Stimulated activated CD8-positive, alpha-beta memory T cell treated with anti-CD3 and anti-CD28 coated beads, Interleukin-2, amount 100 ng/mL, for 1 hour (primary cell): ENCODE results near the gene FOSB.

Source experiments
- DNase-seq, 2 donors: peaks; one replicate each; pipeline ENCODE4 v3.0.0-alpha.2; 2020; ENCODE audit warnings: low read depth in 2 of 2

Gene FOSB

DNA sequence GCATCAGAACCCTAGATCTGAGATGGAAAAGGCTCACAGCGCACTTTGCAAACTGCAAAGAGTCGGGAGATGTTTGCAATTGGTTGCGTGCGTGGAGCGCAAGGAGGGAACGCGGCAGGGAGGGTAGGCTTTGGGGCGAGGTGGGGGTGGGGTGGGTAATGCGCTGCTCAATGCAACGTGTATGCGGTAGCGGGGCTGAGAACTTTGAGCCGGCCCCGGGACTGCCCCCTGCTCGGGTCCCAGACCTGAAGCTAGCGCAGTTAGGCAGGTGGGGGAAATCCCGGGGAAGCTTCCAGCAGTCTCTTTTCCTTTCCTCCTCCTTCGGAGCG is 971 bp downstream of the FOSB start:
- DNase-seq, result peak in 1 of 2 donors; percentile 28

DNA sequence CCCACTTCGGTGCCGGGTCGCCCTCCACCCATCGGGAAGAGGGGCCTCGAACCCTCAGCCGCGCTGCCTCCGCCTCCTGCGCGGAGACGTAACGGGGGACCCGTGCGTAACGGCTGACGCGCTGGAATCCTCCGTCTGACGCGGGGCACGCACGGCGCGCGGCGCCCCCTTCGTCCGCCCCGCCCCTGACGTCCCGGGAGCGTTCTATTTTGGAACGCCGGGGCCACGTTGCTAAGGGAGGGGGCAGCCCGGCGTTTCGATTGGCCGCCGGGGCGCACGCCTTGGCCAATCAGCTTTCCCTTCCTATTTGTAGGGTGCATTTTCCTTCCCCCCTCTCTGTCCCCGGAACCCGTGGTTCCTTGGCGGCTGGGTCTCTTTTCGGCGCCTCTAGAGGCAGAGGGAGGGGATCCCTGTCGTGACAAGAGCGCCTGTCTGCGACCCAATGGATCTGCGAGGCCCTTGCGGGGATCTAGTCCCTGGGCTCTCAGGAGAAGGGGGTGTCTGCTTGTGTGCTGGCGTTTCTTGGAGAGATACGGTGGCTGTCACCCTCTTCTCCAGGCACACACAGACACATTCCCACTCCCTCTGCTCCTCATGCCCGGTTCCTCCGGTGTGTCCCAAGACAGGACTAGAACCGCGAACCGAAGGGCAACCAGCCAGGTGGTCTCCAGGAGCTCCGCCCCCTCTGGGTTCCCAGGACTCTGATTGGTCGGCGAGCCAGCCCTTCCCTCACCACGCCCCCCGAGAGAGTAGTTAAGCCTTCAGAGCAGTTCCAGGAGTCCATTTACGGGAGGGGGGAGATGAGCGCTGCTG is 1.5 kb downstream of the FOSB start:
- DNase-seq, result peak; percentile 80 to 83

DNA sequence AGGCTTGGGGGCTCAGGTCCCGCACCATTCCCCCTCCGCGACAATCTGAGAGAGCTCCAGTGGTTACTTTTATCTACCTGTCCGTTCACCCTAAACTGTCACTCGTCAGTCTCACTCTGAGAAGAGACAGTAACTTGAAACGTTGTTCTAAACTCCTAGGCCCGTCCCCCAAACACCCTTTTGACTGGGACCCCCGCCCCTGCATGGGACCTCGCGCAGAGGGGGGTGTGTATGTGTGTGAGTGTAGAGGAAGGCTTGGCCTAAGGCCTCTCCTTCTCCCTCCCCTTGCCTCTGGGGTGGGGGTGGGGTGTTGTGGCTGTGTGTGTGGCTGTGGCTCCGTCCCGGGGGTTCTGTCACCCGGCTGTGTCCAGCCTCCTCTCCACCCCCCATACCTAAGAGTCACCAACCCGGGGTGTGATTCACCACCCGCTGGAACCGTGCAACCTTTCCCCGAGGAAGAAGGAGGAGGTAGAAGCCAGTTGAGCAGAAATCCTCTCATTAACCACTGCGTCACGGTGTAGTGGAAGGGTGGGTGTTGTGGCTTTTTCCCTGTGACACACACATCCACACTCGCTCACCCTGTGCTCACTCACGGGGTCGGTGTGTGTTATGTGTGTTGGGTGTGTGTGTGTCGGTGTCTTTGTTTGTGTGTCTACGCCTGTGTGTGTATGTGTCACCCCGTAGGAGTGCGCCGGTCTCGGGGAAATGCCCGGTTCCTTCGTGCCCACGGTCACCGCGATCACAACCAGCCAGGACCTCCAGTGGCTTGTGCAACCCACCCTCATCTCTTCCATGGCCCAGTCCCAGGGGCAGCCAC is 2.4 kb downstream of the FOSB start:
- DNase-seq, result no peak

DNA sequence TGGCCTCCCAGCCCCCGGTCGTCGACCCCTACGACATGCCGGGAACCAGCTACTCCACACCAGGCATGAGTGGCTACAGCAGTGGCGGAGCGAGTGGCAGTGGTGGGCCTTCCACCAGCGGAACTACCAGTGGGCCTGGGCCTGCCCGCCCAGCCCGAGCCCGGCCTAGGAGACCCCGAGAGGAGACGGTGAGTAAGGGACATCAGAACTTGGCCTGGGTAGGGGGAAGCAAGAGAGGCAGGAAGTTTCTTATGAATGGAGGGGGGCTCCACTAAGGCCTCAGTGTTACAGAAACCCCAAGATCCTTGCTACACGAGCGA is 2.9 kb downstream of the FOSB start:
- DNase-seq, result no peak

DNA sequence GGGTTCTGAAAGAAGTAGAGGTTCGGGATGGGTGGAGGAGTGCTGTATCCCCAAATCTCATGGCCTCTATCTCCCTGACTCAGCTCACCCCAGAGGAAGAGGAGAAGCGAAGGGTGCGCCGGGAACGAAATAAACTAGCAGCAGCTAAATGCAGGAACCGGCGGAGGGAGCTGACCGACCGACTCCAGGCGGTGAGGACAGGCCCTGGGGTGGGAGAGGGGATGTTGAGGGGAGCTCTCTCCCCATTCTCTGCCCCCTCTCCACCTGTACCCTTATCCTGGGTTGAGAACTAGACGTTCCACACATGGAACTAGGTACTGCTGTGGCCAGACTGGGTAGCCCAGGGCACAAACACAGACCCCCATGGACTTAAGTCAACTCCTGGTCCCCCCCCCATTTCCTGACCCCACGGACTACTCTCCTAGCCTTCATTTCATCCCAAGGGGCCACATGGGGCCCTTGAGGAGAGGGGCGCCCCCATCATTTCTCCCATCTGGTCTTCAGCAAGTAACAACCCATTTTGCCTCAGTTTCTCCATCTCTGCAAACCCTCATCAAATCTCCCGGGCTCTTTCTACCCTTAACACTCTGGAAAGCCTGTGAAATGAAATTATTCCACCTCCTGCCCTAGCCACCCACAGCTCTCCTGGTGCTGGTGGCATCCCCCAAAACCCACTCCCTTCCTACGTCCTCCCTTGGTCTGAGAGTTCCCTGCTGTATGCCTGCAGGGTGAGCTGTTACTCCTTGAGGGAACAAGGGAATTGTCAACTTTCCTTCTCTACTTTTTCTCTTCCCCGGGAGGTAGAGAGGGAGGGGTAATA is 3.5 kb downstream of the FOSB start:
- DNase-seq, result no peak

DNA sequence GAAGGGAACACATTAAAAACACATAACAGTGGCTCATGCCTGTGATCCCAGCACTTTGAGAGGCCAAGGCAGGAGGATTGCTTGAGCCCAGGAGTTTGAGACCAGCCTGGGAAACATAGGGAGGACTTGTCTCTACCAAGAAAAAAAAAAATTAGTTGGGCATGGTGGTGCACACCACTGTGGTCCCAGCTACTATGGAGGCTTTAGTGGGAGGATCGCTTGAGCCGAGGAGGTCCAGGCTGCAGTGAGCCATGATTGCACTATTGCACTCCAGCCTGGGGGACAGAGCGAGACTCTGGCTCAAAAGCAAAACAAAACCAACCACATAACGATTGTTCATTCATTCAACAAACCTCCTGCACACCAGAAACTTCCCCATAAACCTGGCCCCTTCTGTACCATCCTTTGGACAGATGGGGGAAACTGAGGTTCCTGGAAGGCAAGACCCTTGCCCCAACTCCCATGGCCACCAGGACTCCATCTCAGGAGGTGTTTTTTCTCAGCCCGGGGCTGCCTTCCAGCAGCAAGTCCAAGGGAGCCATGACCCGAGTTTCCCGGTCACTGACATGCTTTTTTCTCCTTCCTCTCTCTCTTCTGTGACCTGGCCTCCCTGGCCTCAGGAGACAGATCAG is 4.3 kb downstream of the FOSB start:
- DNase-seq, result no peak

DNA sequence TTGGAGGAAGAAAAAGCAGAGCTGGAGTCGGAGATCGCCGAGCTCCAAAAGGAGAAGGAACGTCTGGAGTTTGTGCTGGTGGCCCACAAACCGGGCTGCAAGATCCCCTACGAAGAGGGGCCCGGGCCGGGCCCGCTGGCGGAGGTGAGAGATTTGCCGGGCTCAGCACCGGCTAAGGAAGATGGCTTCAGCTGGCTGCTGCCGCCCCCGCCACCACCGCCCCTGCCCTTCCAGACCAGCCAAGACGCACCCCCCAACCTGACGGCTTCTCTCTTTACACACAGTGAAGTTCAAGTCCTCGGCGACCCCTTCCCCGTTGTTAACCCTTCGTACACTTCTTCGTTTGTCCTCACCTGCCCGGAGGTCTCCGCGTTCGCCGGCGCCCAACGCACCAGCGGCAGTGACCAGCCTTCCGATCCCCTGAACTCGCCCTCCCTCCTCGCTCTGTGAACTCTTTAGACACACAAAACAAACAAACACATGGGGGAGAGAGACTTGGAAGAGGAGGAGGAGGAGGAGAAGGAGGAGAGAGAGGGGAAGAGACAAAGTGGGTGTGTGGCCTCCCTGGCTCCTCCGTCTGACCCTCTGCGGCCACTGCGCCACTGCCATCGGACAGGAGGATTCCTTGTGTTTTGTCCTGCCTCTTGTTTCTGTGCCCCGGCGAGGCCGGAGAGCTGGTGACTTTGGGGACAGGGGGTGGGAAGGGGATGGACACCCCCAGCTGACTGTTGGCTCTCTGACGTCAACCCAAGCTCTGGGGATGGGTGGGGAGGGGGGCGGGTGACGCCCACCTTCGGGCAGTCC is 5.0 kb downstream of the FOSB start:
- DNase-seq, result peak in 1 of 2 donors; percentile 33

DNA sequence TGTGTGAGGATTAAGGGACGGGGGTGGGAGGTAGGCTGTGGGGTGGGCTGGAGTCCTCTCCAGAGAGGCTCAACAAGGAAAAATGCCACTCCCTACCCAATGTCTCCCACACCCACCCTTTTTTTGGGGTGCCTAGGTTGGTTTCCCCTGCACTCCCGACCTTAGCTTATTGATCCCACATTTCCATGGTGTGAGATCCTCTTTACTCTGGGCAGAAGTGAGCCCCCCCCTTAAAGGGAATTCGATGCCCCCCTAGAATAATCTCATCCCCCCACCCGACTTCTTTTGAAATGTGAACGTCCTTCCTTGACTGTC is 5.5 kb downstream of the FOSB start:
- no peak for DNase-seq

DNA sequence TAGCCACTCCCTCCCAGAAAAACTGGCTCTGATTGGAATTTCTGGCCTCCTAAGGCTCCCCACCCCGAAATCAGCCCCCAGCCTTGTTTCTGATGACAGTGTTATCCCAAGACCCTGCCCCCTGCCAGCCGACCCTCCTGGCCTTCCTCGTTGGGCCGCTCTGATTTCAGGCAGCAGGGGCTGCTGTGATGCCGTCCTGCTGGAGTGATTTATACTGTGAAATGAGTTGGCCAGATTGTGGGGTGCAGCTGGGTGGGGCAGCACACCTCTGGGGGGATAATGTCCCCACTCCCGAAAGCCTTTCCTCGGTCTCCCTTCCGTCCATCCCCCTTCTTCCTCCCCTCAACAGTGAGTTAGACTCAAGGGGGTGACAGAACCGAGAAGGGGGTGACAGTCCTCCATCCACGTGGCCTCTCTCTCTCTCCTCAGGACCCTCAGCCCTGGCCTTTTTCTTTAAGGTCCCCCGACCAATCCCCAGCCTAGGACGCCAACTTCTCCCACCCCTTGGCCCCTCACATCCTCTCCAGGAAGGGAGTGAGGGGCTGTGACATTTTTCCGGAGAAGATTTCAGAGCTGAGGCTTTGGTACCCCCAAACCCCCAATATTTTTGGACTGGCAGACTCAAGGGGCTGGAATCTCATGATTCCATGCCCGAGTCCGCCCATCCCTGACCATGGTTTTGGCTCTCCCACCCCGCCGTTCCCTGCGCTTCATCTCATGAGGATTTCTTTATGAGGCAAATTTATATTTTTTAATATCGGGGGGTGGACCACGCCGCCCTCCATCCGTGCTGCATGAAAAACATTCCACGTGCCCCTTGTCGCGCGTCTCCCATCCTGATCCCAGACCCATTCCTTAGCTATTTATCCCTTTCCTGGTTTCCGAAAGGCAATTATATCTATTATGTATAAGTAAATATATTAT is 6.1 kb downstream of the FOSB start:
- DNase-seq, result no peak

DNA sequence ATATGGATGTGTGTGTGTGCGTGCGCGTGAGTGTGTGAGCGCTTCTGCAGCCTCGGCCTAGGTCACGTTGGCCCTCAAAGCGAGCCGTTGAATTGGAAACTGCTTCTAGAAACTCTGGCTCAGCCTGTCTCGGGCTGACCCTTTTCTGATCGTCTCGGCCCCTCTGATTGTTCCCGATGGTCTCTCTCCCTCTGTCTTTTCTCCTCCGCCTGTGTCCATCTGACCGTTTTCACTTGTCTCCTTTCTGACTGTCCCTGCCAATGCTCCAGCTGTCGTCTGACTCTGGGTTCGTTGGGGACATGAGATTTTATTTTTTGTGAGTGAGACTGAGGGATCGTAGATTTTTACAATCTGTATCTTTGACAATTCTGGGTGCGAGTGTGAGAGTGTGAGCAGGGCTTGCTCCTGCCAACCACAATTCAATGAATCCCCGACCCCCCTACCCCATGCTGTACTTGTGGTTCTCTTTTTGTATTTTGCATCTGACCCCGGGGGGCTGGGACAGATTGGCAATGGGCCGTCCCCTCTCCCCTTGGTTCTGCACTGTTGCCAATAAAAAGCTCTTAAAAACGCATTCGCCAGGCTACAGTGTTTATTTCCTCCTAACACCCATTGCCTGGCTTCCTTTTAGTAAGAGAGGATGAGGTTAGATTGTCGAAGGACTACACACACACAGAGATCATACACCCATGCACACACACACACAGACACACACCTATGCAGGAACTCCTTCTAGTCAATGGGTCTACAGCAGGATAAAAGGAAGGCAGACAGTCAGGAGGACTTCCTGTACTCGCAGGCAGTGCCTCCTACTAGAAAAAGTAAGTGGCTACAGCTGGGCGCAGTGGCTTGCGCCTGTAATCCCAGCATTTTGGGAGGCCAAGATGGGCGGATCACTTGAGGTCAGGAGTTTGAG is 7.1 kb downstream of the FOSB start:
- peak in 1 of 2 donors; percentile 31 for DNase-seq

DNA sequence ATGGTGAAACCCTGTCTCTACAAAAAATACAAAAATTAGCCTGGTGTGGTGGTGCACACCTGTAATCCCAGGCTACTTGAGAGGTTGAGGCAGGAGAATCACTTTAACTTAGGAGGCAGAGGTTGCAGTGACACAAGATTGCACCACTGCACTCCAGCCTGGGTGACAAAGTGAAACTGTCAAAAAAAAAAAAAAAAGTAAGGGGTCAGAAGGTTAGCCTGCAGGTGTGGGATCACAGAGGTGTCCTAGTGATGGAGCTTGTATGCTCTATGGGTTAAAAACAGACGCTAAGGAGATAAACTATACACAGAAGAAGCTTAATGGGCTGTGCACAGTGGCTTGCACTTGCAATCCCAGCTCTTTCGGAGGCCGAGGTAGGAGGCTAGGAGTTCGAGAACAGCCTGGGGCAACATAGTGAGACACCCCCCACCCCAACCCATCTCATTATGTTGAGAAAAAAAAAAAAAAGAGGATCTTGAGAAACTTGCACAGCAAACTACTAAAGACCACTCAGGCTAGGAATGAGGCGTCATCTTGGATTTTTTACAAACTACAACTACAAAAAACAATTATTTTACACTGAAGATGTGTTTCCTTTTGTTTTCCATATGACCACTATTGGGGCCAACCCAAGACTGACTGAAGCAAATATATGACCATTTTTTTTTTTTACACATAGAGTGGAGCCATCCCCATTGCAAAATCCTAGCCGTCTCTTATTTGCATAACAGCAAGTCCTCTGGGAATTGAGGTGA is 7.9 kb downstream of the FOSB start:
- DNase-seq, result no peak

DNA sequence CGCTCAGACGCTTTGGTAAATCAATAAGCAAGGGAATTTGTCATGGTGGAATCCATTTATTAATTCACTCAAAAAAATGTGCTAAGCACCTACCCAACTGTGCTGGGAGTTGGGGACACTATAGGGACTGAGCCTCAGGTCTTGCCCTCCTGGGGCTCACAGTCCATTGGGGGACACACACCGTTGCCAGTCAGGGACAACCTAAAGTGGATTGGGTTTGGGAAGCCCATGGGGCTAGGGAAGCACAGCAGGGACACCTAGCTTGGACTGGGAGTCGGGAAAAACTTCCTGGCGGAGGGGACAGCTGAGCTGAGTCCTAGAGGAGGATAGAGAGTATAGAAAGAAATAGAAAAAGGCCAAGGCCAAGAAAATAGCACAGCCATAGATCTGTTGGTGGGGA is 8.5 kb downstream of the FOSB start:
- DNase-seq, result no peak

DNA sequence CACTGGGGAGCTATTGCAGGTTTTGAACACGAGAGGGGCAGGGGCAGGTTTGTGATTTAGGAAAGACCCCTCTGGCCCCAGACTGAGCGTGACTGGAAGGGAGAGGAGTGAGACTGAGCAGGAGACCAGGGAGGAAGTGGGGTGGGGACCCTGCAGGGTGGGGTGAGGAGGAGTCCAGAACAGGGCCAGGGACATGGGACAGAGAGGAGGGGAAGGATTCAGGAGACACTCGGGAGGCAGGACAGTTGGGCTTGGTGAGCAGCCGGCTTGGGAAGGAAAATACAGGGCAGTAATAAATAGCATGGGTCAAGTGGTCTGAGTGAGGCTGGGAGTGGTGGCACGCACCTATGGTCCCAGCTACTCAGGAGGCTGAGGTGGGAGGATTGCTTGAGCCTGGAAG is 9.4 kb downstream of the FOSB start:
- no peak for DNase-seq

DNA sequence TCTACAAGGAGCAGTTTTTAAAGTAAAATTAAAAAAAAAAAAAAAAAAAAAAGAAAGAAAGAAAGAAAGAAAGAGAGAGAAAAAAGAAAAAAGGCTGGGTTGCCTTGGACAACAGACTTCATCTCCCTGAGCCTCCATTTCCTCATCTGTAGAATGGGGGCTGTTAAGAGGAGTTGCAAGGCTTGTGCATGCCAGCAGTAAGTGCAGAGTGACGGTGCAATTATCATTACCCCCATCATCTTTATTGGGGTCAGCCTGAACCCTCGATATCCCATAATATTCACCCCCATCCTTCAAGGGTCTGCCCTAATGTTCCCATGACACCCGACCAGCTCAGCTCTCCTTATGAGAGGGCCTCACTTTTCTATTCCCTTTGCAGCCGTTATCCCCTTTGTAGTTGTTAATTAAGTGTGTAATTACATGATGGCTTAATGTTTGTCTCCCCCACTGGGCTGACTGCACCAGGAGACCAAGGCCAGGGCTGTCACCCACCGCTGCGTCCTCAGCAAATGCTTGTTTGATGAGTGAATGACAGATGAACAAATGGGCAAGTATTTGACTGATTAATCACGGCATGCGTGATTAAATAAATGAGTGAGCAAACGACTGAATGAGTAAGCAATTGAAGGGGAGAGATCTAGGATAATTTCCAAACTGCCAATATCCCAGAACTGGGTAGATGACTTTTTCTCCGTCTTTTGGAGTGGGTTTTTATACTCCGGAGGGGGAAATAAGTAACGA is 10.1 kb downstream of the FOSB start:
- DNase-seq, result no peak

DNA sequence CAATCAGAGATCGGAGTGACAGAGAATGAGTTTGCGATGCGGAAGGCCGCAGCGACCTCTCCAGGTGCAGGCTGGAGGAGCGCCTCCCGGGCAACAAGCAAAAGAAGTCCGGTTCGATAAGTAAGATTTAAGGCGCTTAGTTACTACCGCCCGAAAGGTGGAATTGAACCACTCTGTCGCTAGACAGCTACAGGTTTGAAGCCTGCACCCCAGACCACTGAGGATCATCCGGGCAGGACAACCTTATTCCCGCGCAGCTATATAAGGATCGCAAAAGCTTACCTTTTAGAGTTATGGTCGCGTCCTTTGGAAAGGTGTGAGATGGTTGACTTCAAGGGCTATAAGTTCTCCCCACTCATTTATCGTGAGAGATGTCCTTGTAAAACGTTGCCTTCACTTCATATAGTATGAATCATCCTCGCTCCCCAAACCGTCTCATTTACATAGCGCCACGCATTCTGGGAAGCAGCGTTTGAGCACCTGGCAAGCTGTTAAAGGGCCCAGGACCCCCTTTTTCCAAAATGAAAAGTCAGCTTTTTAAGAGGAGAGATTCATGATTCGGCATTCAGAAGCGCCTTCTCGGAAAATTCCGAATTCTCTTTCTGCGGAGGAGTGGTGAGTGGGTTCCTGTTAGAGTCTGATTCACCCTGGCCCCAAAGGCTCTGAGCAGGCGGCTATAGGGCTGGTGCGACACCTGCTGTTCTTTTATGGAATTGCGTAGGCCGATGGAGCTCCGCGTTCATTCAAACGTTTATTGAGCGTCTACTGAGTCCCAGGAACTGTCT is 10.8 kb downstream of the FOSB start:
- DNase-seq, result peak; percentile 75 to 80

DNA sequence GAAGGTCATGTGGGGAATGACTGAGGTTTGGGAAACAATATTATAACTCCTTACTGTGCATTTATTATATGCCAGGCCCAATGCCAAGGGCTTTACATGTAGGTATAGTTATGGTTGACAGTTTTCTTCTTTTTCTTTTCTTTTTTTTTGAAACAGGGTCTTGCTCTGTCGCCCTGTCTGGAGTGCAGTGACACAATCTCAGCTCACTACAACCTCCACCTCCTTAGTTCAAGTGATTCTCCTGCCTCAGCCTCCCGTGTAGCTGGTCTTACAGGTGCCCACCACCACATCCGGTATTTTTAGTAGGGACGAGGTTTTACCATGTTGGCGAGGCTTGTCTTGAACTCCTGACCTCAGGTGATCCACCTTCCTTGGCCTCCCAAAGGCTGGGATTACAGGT is 15.2 kb downstream of the FOSB start:
- DNase-seq, result no peak
